ENCODE data around the gene ARHGAP10. TPM values are rescaled to one million over a fixed set of nuclear protein-coding genes. Genes with fewer than 3 reads are reported as not detected.

Gene ARHGAP10
- total RNA-seq, 3 donors from 2014 or later (not counting 1 experiment from before 2014, with no cell fraction given), result 13.9 to 28.7 (median 23.2) TPM

DNA sequence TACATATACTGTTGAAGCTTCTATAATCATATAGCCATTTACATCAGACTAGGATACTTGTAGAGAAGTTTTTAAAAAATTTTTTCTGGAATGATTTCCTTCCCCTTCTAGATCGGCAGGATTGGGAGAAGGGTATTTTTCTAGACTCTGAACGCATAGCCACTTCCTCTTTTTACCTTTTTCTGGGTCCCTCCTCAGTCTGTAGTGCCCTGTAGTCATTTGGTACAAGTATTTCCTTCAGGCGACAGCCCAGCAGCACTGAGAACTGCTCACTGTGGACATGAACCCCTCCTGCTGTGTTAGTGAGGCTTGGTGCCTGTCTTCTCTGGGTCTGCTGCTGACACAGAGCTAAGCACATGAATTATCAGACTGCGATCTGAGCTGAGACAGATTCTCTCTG lies 255.4 kb downstream of the ARHGAP10 start:
- Histone ChIP-seq H3K4me3 (ENCODE audit: low read length) (no peak overlapping the region), H3K36me3 (ENCODE audit: control insufficient read depth, insufficient read depth, low read length) (no peaks in the 10 kb centered on the region), H3K4me1 (ENCODE audit: control insufficient read depth, insufficient read depth, low read length) (no peaks in the 10 kb centered on the region), H3K27me3 (ENCODE audit: control insufficient read depth, insufficient read depth, low read length) (no peaks in the 10 kb centered on the region), H3K9me3 (ENCODE audit: control insufficient read depth, insufficient read depth, low read length) (no peaks in the 10 kb centered on the region), H3K27ac (ENCODE audit: low read length) (no peak overlapping the region)
- intact Hi-C loops (cut with micrococcal nuclease), result no loop called here
- Mint-ChIP-seq H3K27me3 (ENCODE audit: low read depth in 2 of 2) (no peaks in the 10 kb centered on the region), H3K27ac (peak overlapping the region; percentile 25 to 70), H3K4me3 (no peak overlapping the region), H3K4me1 (peaks cover 13 to 18% of the 10 kb centered on the region in 2 donors), H3K9me3 (no peaks in the 10 kb centered on the region), H3K36me3 (no peaks in the 10 kb centered on the region)
- TF ChIP-seq, protein P1, sequence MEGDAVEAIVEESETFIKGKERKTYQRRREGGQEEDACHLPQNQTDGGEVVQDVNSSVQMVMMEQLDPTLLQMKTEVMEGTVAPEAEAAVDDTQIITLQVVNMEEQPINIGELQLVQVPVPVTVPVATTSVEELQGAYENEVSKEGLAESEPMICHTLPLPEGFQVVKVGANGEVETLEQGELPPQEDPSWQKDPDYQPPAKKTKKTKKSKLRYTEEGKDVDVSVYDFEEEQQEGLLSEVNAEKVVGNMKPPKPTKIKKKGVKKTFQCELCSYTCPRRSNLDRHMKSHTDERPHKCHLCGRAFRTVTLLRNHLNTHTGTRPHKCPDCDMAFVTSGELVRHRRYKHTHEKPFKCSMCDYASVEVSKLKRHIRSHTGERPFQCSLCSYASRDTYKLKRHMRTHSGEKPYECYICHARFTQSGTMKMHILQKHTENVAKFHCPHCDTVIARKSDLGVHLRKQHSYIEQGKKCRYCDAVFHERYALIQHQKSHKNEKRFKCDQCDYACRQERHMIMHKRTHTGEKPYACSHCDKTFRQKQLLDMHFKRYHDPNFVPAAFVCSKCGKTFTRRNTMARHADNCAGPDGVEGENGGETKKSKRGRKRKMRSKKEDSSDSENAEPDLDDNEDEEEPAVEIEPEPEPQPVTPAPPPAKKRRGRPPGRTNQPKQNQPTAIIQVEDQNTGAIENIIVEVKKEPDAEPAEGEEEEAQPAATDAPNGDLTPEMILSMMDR (IDR thresholded peaks at IDR 0.05), result no peak
- no peak for ATAC-seq
- 60% methylated on average over 3 of the region's 4 CpGs for whole genome bisulfite sequencing (ENCODE audit: insufficient coverage)
- no peak for DNase-seq

DNA sequence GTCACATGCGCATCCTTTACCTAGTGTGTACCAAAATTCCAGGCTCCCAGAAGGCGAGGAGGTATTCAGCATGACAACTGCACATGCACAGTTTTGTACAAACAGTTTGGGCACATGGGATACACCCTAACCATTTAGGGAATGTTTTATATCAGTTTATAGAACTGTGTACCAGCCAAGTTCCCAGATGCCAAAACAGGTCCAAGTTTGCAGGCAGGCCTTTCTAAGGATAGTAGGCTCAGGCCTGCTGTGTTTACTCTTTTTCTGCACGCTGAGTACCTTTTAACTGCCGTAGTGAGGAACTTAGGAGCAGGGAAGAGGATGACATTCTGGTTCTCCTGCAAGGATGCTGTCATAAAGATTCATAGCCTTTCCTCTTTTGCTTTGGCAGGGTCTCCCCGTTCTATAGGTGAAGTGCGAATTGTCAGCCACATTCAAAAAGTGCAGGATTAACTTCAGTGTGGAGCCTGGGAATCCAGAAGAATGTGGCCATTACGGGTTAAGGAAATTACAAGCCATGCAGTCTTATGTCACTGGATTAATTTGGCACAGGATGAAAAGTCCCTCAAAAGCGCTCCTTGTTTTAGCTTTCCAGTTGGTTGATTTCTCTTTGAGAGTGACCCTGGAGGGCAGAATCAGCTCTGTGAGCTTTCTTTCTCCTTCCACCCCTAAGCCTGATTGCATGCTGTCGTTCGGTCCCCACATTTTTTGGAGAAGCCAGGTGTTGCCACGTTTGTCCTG lies 259.8 kb downstream of the ARHGAP10 start:
- H3K4me1 Mint-ChIP-seq, result peaks cover 11 to 15% of the 10 kb centered on the region in 2 donors
- H3K27ac ChIP-seq (ENCODE audit: low read length), result no peak overlapping the region

DNA sequence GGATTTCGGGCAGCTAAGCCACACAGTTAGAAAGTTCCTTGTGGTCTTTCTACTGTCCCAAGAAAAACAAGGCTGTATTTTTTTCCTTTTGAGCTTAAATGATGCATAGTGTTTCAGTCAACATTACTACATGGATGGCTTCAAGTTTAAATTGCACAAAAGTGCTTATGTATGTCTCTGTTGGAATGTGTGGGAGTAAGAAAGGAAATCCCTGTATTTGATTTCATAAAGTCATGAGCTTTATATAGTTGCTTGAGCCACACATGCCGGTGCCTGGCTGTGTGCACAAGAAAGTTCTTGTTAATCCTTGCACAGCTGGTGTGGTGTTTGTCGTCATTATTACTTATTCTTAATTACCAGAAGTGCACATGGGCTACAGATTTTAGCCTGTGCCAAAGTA lies 262.2 kb downstream of the ARHGAP10 start:
- 82% methylated on average over 2 of the region's 3 CpGs for WGBS (ENCODE audit: insufficient coverage)
- peaks cover 4% of the 10 kb centered on the region in 2 donors for H3K4me1 Mint-ChIP-seq
- H3K27me3 Mint-ChIP-seq (ENCODE audit: low read depth in 2 of 2), result no peaks in the 10 kb centered on the region

More for the DNA sequence above, 259.8 kb downstream of the ARHGAP10 start:
- DNase-seq, result no peak
- Histone ChIP-seq H3K4me1 (ENCODE audit: control insufficient read depth, insufficient read depth, low read length) (no peaks in the 10 kb centered on the region), H3K27me3 (ENCODE audit: control insufficient read depth, insufficient read depth, low read length) (no peaks in the 10 kb centered on the region), H3K9me3 (ENCODE audit: control insufficient read depth, insufficient read depth, low read length) (no peaks in the 10 kb centered on the region), H3K4me3 (ENCODE audit: low read length) (no peak overlapping the region), H3K36me3 (ENCODE audit: control insufficient read depth, insufficient read depth, low read length) (no peaks in the 10 kb centered on the region)
- Mint-ChIP-seq H3K27ac (no peak overlapping the region), H3K9me3 (no peaks in the 10 kb centered on the region), H3K4me3 (no peak overlapping the region), H3K36me3 (no peaks in the 10 kb centered on the region), H3K27me3 (ENCODE audit: low read depth in 2 of 2) (no peaks in the 10 kb centered on the region)
- TF ChIP-seq, protein P1 (IDR thresholded peaks at IDR 0.05), result no peak
- intact Hi-C loops (cut with micrococcal nuclease), result no loop called here
- 95% methylated on average over 11 of the region's 11 CpGs for WGBS (ENCODE audit: insufficient coverage)
- ATAC-seq, result no peak

More for the DNA sequence above, 262.2 kb downstream of the ARHGAP10 start:
- intact Hi-C loops (cut with micrococcal nuclease), result no loop called here
- H3K4me3 Mint-ChIP-seq, result no peak overlapping the region
- Histone ChIP-seq H3K27me3 (ENCODE audit: control insufficient read depth, insufficient read depth, low read length) (no peaks in the 10 kb centered on the region), H3K4me3 (ENCODE audit: low read length) (no peak overlapping the region), H3K4me1 (ENCODE audit: control insufficient read depth, insufficient read depth, low read length) (no peaks in the 10 kb centered on the region), H3K9me3 (ENCODE audit: control insufficient read depth, insufficient read depth, low read length) (no peaks in the 10 kb centered on the region), H3K36me3 (ENCODE audit: control insufficient read depth, insufficient read depth, low read length) (no peaks in the 10 kb centered on the region), H3K27ac (ENCODE audit: low read length) (no peak overlapping the region)
- H3K9me3 Mint-ChIP-seq, result no peaks in the 10 kb centered on the region
- ATAC-seq (no peak), DNase-seq (no peak)
- no peaks in the 10 kb centered on the region for H3K36me3 Mint-ChIP-seq
- H3K27ac Mint-ChIP-seq, result no peak overlapping the region
- TF ChIP-seq, protein P1 (IDR thresholded peaks at IDR 0.05), result no peak
